ENCODE results near the gene FAM180A. TPM values are rescaled to one million over a fixed set of nuclear protein-coding genes. Genes with fewer than 3 reads are reported as not detected.

FAM180A gene
- total and polyA plus RNA-seq, 2 of the 8 experiments (the other 6 are each of a cell fraction or from before 2014, with no cell fraction given), result not detected

- no peaks in the 10 kb centered on the region for H3K23me2 ChIP-seq (ENCODE audit: low read depth, low read length)
- no peaks in the 10 kb centered on the region for H3K27me3 ChIP-seq (replicated peaks in 1 of 4; ENCODE audit: control insufficient read depth in 3 of 4, extremely low read depth in 1 of 4, insufficient read depth in 3 of 4, low read length in 3 of 4)
- H4K8ac ChIP-seq (ENCODE audit: extremely low read depth, insufficient read depth, low read length), result no peak overlapping the region; the same call in 1 of the 2 replicates
- CTCF ChIA-PET (ENCODE audit: partially characterized antibody), result interaction anchor here (0.7 to 0.8 kb wide), 2 partner anchors 15 to 228 kb away, joined by 3 read pairs; no protein-coding TSS in a partner anchor
- peak overlapping the region; percentile 86; the same call in 1 of the 2 replicates for H2AFZ ChIP-seq (ENCODE audit: low read length)
- no peak overlapping the region for H2AK5ac ChIP-seq (ENCODE audit: low read depth, low read length)
- no peak for DNase-seq (ENCODE audit: low read depth in 1 of 2, low spot score in 2 of 2)
- WGBS, 2 experiments (ENCODE audit: extremely low coverage in 1 of 2, insufficient coverage in 1 of 2, insufficient read length in 1 of 2, insufficient replicate concordance in 2 of 2, low coverage in 1 of 2, low lambda C conversion rate in 2 of 2, missing lambda C conversion rate in 1 of 2), result 87% methylated on average over 10 of the region's 10 CpGs; no CpG with 5 or more reads in 1 of the 2 experiments
- H2BK20ac ChIP-seq (ENCODE audit: low read length), result peak overlapping the region; percentile 43; the same call in 1 of the 2 replicates
- no peak overlapping the region for H3K14ac ChIP-seq (ENCODE audit: insufficient read length)
- H3K4me2 ChIP-seq (ENCODE audit: insufficient read depth in 1 of 2, low read depth in 2 of 2, low read length in 2 of 2), result no peak overlapping the region
- no peak overlapping the region for H4K5ac ChIP-seq (ENCODE audit: insufficient read length, low read depth, low read length)
- no peak overlapping the region for H2BK15ac ChIP-seq (ENCODE audit: low read length)
- H4K20me1 ChIP-seq (replicated peaks in 1 of 2; ENCODE audit: control insufficient read depth in 1 of 2, insufficient read depth in 2 of 2, low read length in 2 of 2), result no peaks in the 10 kb centered on the region
- no peak overlapping the region for H2BK5ac ChIP-seq (ENCODE audit: low read depth, low read length)
- POLR2A ChIA-PET (ENCODE audit: partially characterized antibody), result no interaction called here
- no peak overlapping the region for H3K4me3 ChIP-seq (ENCODE audit: extremely low read depth in 1 of 4, insufficient read depth in 2 of 4, low read depth in 3 of 4, low read length in 4 of 4)
- H3K9ac ChIP-seq (replicated peaks in 1 of 4; ENCODE audit: extremely low read depth in 1 of 4, low read depth in 3 of 4, low read length in 3 of 4), result no peak overlapping the region
- no peak overlapping the region for H3K4ac ChIP-seq (replicated peaks; ENCODE audit: insufficient read length, low read depth, low read length)
- no peaks in the 10 kb centered on the region for H3K36me3 ChIP-seq (ENCODE audit: control insufficient read depth in 2 of 4, insufficient read depth in 4 of 4, low read length in 3 of 4)
- H3K79me1 ChIP-seq (ENCODE audit: low read depth, low read length), result no peaks in the 10 kb centered on the region
- H3K23ac ChIP-seq (ENCODE audit: insufficient read length), result no peak overlapping the region
- no peak overlapping the region for H3K56ac ChIP-seq (replicated peaks; ENCODE audit: insufficient read length, low read depth, low read length)
- no peak overlapping the region for H3K18ac ChIP-seq (ENCODE audit: extremely low read depth, low read length)
- no peak overlapping the region for H2BK120ac ChIP-seq (replicated peaks; ENCODE audit: low read depth, low read length)
- no peak overlapping the region for H2BK12ac ChIP-seq (ENCODE audit: low read depth, low read length)
- peaks cover 0 to 2% (median 1%) of the 10 kb centered on the region in 4 experiments; a peak in 3 of 7 replicates for H3K4me1 ChIP-seq (replicated peaks in 1 of 4; ENCODE audit: control insufficient read depth in 3 of 4, insufficient read depth in 4 of 4, low read length in 3 of 4)
- H3K27ac ChIP-seq (ENCODE audit: low read depth, low read length), result no peak overlapping the region
- no peaks in the 10 kb centered on the region for H3K79me2 ChIP-seq (ENCODE audit: control insufficient read depth in 1 of 2, insufficient read depth in 2 of 2, low read length in 2 of 2)
- H4K91ac ChIP-seq (replicated peaks; ENCODE audit: insufficient read length, low read length), result no peak overlapping the region
- no peak for FAIRE-seq
- peaks cover 2% of the 10 kb centered on the region in 2 experiments; a peak in 3 of 4 replicates for H3K9me3 ChIP-seq (ENCODE audit: insufficient read depth in 2 of 2, low read depth in 1 of 2, low read length in 1 of 2)
- TF ChIP-seq NANOG (IDR thresholded peaks at IDR 0.05; ENCODE audit: insufficient read depth, low read depth, low read length, poor library complexity, severe bottlenecking) (no peak), RAD21 (IDR thresholded peaks at IDR 0.05 in 1 of 2, conservative IDR thresholded peaks at IDR 0.05 in 1 of 2; ENCODE audit: low read depth in 2 of 2, low read length in 2 of 2) (no peak), TEAD4 (IDR thresholded peaks at IDR 0.05; ENCODE audit: low read depth, low read length) (no peak), SIX5 (IDR thresholded peaks at IDR 0.05; ENCODE audit: low read depth, low read length) (no peak), RNF2 (IDR thresholded peaks at IDR 0.05; ENCODE audit: borderline replicate concordance, low read depth, low read length, missing control alignments, poor library complexity, severe bottlenecking) (no peak), EGR1 (IDR thresholded peaks at IDR 0.05; ENCODE audit: borderline replicate concordance, low read depth, low read length) (no peak), KDM1A (IDR thresholded peaks at IDR 0.05; ENCODE audit: borderline replicate concordance, low read length) (no peak), BRCA1 (IDR thresholded peaks at IDR 0.05; ENCODE audit: low read depth, low read length) (no peak), CHD1 (IDR thresholded peaks at IDR 0.05; ENCODE audit: low read depth, low read length) (no peak)
Measured at GRCh38 chr7:135761751-135762488, 13.3 kb upstream of the FAM180A start.
